HG02973 (cell line): ENCODE data around the gene PTPRC.

Experiments used
- ATAC-seq: cut with Tn5 transposase; IDR thresholded peaks from one replicate; pipeline ENCODE4 v1.9.1; 2021; ENCODE audit warnings: moderate library complexity; ENCODE audit not compliant: unreplicated experiment

The PTPRC gene

DNA sequence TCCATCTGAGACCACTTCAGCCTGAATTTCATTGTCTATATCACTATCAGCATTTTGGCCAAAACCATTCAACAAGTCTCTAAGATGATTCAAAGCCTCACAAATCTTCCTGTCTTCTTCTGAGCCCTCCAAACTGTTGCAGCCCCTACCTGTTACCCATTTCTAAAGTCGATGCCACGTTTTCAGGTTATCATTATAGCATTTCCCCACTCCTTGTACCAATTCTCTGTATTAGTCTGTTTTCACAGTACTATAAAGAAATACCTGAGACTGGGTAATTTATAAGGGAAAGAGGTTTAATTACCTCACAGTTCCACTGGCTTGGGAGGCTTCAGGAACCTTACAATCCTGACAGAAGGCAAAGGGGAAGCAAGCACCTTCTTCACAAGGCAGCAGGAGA lies 158.8 kb downstream of the PTPRC start:
- ATAC-seq = no peak

GRCh38 chr1:198798923-198799386 lies 160.1 kb downstream of the PTPRC start:
- ATAC-seq = peak; percentile 78

DNA sequence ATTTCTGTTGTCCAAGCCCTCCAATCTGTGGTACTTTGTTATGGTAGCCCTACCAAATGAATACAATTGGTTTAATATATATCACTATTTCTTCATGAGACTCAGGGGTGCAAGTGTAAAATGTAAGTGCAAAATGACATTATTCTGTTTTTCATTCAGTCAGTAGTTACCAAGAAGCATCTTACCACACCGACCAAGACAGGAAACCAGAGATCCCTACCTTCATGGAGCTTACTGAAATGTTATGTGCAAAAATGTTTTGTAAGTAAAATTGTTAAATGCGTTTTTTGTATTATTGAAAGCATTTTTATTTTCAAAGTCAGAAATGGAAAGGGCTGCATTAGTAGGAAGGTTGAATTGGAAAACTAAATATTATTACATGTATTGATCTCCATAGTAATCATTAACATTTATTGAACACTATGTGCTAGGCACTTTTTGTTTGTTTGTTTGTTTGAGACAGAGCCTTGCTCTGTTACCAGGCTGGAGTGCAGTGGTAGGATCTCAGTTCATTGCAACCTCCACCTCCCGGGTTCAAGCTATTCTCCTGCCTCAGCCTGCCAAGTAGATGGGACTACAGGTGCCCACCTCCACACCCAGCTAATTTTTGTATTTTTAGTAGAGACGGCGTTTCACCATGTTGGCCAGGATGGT lies 166.8 kb downstream of the PTPRC start:
- no peak for ATAC-seq

DNA sequence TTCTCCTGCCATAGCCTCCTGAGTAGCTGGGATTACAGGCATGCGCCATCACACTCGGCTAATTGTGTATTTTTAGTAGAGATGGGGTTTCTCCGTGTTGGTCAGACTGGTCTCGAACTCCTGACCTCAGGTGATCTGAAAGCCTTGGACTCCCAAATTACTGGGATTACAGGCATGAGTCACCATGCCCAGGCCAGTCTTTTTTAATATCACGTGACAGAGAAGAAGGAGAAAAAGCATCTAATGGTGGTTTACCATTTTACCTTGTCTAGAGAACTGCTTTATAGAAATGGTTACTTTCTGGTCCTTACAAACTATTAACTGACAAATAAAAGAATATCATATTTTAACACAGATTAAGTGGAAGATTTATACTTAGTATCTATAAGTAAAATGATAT lies 168.0 kb downstream of the PTPRC start:
- ATAC-seq = no peak
